ENCODE measurements around the gene CALHM3. TPM values are rescaled to one million over a fixed set of nuclear protein-coding genes. Genes with fewer than 3 reads are reported as not detected.
"Not testable (repeated sequence)": the region's sequence is repeated elsewhere in the genome, so short reads cannot be mapped to it uniquely, and the experiment has no call there.

Gene CALHM3
- total RNA-seq, 1 experiment from 2014 or later = not detected

DNA sequence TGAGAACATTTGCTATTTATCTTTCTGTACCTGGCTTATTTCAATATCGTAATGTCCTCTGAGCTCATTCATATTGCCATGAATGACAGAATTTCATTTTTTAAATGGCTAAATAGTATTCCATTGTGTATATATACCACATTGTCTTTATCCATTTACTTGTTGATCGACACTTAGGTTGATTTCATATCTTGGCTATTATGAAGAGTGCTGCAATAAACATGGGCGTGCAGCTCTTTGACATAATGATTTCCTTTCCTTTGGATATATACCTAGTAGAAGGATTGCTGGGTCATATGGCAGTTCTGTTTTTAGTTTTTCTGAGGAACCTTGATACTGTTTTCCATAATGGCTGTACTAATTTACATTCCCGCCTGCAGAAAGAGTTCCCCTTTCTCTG lies 44.6 kb upstream of the CALHM3 start:
- Histone ChIP-seq H3K27ac (ENCODE audit: low read depth, low read length, poor library complexity, severe bottlenecking) (no peak overlapping the region), H3K27me3 (replicated peaks; ENCODE audit: insufficient read depth, low read depth, low read length, poor library complexity) (no peaks in the 10 kb centered on the region), H3K4me3 (ENCODE audit: low read depth, low read length, poor library complexity, severe bottlenecking) (no peak overlapping the region), H3K9me3 (ENCODE audit: low read depth, low read length, poor library complexity, severe bottlenecking) (no peaks in the 10 kb centered on the region), H3K4me1 (ENCODE audit: insufficient read depth, low read length, poor library complexity, severe bottlenecking) (no peaks in the 10 kb centered on the region), H3K36me3 (ENCODE audit: insufficient read depth, low read length, poor library complexity, severe bottlenecking) (no peaks in the 10 kb centered on the region)
- intact Hi-C loops (cut with micrococcal nuclease; ENCODE audit: unreplicated experiment) = no loop called here
- CTCF ChIA-PET = no interaction called here
- POLR2A ChIA-PET (ENCODE audit: low non-redundant PET) = no interaction called here
- no TSS peak for BruUV-seq (replicated peaks)
- TF ChIP-seq CTCF (conservative IDR thresholded peaks at IDR 0.05; ENCODE audit: low read depth, low read length) (no peak), EZH2 (IDR thresholded peaks at IDR 0.05; ENCODE audit: borderline replicate concordance, low read depth, low read length, poor library complexity, severe bottlenecking) (no peak)
- DNase-seq (ENCODE audit: low spot score) = no peak

DNA sequence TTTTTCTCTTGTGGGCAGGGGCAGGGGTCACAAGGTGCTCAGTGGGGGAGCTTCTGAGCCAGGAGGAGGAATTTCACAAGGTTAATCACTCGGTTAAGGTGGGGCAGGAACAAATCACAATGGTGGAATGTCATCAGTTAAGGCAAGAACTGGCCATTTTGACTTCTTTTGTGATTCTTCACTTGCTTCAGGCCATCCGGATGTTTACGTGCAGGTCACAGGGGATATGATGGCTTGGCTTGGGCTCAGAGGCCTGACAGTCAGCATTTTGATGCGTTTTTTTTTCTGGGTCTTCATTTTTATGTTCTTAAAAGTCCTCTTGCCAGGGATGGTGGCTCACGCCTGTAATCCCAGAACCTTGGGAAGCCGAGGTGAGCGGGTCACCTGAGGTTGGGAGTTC lies 43.0 kb upstream of the CALHM3 start:
- intact Hi-C loops (cut with micrococcal nuclease; ENCODE audit: unreplicated experiment); DNase-seq (ENCODE audit: low spot score); H3K27ac ChIP-seq (ENCODE audit: low read depth, low read length, poor library complexity, severe bottlenecking); H3K36me3 ChIP-seq (ENCODE audit: insufficient read depth, low read length, poor library complexity, severe bottlenecking); H3K9me3 ChIP-seq (ENCODE audit: low read depth, low read length, poor library complexity, severe bottlenecking); H3K4me3 ChIP-seq (ENCODE audit: low read depth, low read length, poor library complexity, severe bottlenecking); H3K4me1 ChIP-seq (ENCODE audit: insufficient read depth, low read length, poor library complexity, severe bottlenecking); H3K27me3 ChIP-seq (replicated peaks; ENCODE audit: insufficient read depth, low read depth, low read length, poor library complexity); BruUV-seq (replicated peaks); CTCF ChIA-PET; POLR2A ChIA-PET (ENCODE audit: low non-redundant PET): not testable (repeated sequence)

DNA sequence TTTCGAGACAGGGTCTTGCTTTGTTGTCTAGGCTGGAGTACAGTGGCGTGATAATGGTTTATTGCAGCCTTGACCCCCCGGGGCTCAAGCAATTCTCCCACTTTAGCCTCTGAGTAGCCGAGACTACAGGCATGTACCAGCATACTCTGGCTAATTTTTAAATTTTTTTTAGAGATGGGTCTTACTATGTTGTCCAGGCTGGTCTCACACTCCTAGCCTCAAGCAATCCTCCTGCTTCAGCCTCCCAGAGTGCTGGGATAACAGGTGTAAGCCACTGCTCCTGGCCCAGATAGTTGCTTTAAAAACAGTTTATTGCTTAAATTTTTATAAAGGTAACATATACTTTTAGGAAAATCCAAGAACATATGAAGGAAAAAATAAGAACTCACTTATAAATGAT lies 40.8 kb upstream of the CALHM3 start:
- no TSS peak for BruUV-seq (replicated peaks)
- TF ChIP-seq EZH2 (IDR thresholded peaks at IDR 0.05; ENCODE audit: borderline replicate concordance, low read depth, low read length, poor library complexity, severe bottlenecking) (no peak), CTCF (conservative IDR thresholded peaks at IDR 0.05; ENCODE audit: low read depth, low read length) (no peak)
- H3K36me3 ChIP-seq (ENCODE audit: insufficient read depth, low read length, poor library complexity, severe bottlenecking) = no peaks in the 10 kb centered on the region
- no peaks in the 10 kb centered on the region for H3K9me3 ChIP-seq (ENCODE audit: low read depth, low read length, poor library complexity, severe bottlenecking)
- POLR2A ChIA-PET (ENCODE audit: low non-redundant PET) = no interaction called here
- no peaks in the 10 kb centered on the region for H3K27me3 ChIP-seq (replicated peaks; ENCODE audit: insufficient read depth, low read depth, low read length, poor library complexity)
- DNase-seq (ENCODE audit: low spot score) = no peak
- no peak overlapping the region for H3K27ac ChIP-seq (ENCODE audit: low read depth, low read length, poor library complexity, severe bottlenecking)
- H3K4me3 ChIP-seq (ENCODE audit: low read depth, low read length, poor library complexity, severe bottlenecking) = no peak overlapping the region
- CTCF ChIA-PET = no interaction called here
- no peaks in the 10 kb centered on the region for H3K4me1 ChIP-seq (ENCODE audit: insufficient read depth, low read length, poor library complexity, severe bottlenecking)
- intact Hi-C loops (cut with micrococcal nuclease; ENCODE audit: unreplicated experiment) = no loop called here

DNA sequence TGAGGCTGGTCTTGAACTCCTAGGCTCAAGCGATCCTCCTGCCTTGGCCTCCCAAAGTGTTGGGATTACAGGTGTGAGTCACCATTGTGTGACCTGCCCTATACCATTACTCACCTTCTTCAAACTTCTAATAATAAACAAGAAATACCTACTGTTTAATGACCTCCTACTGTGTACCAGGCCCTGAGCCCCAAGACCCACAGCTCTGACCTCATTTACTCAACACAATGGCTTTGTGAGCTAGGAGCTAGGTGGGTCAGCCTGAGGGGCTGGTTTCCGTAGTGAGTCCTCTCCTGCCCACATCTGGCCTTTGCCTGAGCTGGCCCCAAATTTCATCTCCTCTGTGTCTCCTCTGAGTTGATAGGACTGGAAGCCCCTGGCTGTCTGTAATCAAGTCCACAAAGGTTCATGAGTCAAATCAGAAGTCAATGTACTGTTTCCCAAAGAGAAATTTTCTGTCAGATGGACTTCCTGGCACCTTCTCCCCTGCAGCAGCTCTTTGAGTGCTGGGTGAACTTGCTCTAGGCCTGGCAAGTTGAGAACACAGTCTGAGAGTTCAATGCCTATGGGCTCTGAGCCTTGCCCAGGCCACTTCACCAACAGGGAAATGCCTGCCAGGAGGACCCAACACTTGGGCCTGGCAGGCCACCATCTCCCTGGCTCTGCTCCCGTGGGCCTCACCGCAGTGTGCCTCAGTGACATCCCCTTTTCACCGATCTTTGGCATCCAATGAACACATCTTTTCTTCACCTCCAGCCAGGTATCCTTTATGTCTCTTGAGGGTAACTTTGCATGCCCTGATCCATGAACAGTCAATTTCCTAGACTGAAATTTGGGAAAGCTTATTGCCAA lies 38.4 kb upstream of the CALHM3 start:
- H3K4me3 ChIP-seq (ENCODE audit: low read depth, low read length, poor library complexity, severe bottlenecking) = no peak overlapping the region
- H3K27ac ChIP-seq (ENCODE audit: low read depth, low read length, poor library complexity, severe bottlenecking) = no peak overlapping the region
- no peaks in the 10 kb centered on the region for H3K36me3 ChIP-seq (ENCODE audit: insufficient read depth, low read length, poor library complexity, severe bottlenecking)
- no peaks in the 10 kb centered on the region for H3K4me1 ChIP-seq (ENCODE audit: insufficient read depth, low read length, poor library complexity, severe bottlenecking)
- intact Hi-C loops (cut with micrococcal nuclease; ENCODE audit: unreplicated experiment) = no loop called here
- no TSS peak for BruUV-seq (replicated peaks)
- no peak for TF ChIP-seq CTCF (conservative IDR thresholded peaks at IDR 0.05; ENCODE audit: low read depth, low read length)
- TF ChIP-seq EZH2 (IDR thresholded peaks at IDR 0.05; ENCODE audit: borderline replicate concordance, low read depth, low read length, poor library complexity, severe bottlenecking) = no peak
- CTCF ChIA-PET = no interaction called here
- H3K27me3 ChIP-seq (replicated peaks; ENCODE audit: insufficient read depth, low read depth, low read length, poor library complexity) = no peaks in the 10 kb centered on the region
- no peak for DNase-seq (ENCODE audit: low spot score)
- POLR2A ChIA-PET (ENCODE audit: low non-redundant PET) = no interaction called here
- H3K9me3 ChIP-seq (ENCODE audit: low read depth, low read length, poor library complexity, severe bottlenecking) = no peaks in the 10 kb centered on the region

Measured in A673 (cell line).